Activated gamma-delta T cell (primary cell): ENCODE measurements around the gene GIT1.
"Not testable (repeated sequence)": the region's sequence is repeated elsewhere in the genome, so short reads cannot be mapped to it uniquely, and the experiment has no call there.

Source experiments
- DNase-seq: peaks from one replicate; lab custom pipeline; 2025; lab: John Stamatoyannopoulos, UW

The GIT1 gene

DNA sequence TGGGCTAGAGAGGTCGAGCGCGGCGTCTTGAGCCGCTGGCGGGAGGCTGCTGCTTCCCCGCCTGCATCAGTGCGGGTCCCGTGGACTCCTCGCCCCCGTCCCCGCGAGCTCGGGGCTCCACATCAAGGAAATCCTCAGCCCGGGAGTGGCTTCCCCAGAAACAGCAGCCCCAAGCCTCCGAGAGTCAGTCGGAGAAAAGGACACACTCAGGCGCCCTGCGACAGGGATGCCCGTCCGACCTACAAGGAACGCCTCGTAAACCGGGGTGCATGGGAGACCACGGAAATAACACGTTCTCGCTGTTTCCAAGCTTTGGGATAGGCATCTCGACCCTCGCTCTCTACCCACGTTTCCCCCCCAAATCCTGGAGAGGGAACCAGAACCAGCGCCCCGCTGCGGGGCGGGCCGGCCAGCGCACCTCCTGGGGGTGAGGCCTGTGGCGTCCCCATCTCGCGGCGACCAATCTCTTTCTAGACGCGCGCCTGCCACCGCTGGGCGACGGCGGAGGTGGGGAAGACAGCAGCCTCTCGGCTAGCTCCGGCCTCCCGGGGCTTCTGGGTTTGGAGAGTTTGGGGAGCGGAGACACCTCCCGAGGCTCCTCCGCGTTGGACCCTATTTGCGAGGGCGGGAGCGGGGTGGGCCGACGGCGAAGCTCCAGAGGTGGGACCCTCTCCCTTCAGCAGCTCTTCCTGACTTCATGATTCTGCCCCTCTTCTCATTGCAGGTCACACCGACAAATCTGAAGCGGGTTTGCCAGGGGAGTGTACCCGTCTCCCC is 21.7 kb downstream of the GIT1 start:
- peak; percentile 59 for DNase-seq

DNA sequence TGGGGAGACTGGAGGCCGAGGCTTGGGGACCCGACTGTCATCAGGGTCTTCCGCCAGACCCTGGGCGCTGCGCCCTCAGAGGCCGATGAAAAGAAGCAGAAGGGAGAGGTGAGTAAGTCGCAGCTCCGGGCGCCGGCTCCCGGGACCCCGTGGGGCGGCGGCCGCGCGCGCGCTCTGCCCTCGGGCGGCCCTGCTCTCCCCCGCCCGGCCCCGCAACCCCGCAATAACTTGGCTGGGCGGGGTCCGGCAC is 22.2 kb downstream of the GIT1 start:
- DNase-seq, result no peak

DNA sequence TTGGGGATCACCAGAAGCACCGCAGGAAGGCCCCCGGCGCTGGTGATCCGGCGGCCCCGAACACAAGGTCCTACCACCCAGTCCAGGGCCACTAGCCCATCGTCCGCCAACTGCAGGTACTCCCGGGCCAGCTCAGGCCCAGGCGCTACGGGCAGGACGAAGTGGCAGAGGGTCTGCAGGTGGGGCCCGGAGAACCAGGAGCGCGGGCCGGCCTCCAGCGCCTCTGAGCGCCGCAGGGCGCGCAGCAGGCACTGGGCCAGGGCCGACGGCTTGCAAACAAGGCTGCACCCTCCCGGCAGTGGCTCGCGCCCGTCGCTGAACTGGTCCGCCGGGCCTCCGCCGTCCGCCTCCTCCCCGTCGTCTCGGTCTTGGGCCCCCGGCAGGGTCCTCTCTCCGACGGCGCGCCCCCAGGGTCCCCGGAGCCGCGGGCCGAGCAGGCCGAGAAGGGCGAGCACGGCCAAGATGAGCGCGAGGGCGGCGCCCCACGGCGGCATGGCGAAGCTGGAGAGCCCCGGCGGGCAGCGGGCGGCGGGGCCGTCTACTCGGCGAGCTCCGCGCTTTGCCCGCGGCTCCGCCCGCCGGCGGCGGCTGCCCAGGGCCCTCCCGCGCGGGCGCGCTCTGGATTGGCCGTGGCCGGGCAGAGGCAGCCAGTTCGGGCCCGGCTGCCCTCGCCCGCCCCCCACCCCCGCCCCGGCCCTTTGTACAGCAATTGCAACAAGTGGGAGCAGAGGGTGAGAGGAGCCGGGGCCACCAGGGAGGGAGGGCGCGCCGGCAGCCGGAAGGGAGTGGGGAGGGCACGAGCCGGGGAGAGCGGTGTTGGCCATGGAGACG is 22.8 kb downstream of the GIT1 start, which contains the start of gene ABHD15:
Gene ABHD15 (minus strand): TSS at position 565 of the 831 bp plus-strand sequence. CDS start 71 bp downstream, at position 494.
- peak; percentile 54 for DNase-seq

DNA sequence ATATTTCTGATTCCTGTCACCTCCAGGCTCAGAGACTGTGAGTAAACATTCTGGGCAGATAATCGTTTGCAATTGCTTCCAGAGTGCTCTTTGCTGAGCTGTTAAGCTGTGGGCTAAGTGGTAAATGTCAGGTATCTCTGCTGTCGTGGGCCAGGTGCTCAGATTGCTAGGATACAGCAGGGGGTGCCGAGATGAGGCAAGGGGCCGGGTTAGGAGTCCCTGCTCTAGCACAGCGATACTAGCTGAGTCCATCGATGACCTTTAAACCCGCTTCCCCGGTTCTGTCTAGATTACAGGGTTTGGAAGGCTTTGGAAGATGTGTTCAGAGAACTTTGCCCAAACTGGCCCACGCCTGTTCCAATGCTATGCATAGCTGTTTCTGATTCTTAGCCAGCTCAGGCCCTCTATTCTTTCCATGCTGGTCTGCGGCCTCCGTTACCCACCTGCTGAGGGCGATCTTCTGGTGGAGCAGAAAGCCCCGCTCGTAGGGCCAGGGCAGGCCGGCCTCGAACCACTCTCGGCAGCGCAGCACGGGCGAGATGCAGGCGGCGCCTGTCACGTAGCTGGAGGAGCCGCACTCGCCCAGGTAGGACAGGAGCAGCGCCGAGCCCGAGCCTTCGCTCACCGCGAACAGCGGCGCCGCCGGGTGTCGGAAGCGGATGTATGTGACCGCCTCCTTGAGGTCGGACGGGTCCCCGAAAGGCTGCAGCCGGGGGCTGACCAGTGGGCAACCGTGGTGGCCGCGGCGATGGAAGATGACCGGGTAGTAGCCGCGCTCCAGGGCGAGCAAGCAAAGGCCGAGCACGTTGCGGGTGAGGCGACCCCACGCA is 23.6 kb downstream of the GIT1 start:
- DNase-seq, result peak; percentile 41

DNA sequence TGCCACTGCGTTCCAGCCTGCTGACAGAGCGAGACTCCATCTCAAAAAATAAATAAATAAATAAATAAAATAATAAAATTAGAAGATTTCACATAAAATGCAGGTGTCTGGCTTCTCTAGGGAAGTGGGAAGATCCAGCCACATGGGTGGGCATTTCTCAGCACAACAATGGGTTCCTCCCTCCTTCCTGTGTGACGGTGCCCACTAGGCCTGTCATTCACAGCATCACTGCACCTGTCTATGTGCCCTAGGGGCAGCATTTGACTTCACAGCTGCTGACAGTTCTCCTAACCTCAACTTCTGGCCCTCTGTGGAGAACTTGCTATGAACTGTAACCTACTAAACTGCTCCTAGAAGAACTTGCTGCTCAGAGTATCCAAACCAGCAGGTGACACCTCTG is 25.6 kb downstream of the GIT1 start:
- DNase-seq, result no peak

DNA sequence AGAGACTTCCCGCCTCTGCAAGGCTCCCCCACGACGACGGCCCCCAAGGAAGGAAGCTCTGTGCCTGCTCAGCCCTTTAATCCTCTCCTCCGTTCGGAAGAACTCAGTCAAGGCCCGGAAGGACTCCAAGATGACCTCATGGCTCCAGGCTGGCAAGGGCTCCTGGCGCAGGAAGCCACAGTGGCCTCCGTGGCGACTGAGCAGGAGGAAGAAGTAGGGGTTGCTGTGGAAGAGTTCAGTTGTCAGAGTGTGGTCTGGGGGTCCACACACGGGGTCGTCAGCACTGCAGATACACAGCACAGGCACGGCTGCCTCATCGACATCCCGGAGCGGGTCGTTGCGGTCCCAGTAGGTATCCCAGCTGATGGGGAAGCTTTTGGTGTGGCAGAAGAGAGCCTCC is 26.8 kb downstream of the GIT1 start:
- no peak for DNase-seq

DNA sequence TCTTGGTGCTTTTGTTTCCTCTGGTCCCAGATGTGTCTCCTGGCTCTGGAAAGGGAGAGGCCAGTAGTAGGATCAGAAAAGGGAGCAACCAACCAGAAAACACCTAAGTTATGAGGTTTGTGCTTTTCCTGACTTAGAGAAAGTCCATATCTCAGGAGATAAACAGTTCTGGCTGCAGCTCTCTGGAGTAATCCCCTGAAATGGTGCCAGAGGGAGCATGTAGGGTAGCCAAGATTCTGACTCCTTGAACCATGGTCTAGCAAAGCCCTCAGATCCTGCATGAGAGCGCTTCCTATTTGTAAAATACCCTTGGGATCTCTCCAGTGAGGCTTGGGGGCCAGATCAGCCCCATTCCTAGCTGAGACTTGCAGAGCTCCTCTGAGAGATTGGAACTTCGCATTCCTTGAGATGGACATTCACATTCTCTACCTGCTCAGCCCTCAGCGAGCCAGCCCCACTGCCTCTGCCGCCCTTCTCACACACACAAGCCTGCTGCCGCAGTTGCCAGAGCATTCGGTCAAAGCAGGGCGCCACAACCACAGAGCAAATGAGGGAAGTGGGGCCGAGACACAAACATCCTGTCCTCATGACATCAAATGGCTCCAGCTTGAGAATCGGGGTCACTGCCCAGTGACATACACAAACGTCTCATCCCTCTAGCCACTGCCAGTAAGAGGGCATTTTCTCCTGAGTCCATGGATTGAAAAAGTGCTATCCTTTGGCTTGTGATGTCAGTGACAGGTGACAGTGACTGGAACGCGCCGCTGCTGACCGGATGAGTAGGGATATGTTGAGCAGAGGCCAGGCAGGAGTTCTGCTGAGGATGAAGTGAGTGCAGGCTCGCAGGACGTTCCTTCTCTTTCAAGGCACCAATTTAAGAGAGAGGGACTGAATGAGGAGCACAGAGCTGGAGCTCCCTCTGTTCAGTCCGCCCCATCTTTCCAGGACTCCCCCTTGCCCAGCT is 27.6 kb downstream of the GIT1 start:
- DNase-seq, result no peak

DNA sequence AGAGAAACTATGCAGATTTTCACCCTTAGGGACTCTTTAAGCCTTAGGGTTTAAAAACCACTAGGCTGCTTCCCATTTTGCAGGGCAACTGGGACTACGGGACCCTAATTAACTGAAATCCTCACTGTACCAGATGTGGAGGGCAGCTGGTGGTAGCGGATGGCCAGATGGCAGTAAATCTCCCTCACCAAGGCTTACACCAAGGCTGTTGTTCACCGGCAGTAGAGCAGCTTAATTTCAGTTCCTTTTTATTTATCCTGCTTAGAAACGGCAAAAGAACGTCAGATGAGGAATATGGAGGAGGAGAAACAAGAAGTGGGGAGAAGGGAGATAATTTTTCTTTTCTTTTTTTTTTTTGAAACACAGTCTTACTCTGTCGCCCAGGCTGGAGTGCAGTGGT is 29.1 kb downstream of the GIT1 start:
- no peak for DNase-seq

DNA sequence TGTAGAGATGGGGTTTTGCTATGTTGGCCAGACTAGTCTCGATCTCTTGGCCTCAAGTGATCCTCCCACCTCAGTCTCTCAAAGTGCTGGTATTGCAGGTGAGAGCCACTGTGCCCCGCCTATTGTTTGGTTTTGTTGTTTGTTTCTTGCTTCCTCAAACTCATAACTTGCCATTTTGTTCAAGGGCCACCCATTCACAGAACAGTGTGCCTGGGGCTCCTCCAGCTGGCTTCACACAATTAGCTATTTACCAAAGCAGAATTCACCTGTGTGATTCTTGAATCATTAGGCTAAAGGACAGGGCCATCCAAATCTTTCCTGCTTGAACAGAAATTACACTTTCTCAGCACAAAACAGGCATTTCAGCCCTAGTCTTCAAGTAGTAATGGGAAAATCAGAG is 29.8 kb downstream of the GIT1 start:
- no peak for DNase-seq

DNA sequence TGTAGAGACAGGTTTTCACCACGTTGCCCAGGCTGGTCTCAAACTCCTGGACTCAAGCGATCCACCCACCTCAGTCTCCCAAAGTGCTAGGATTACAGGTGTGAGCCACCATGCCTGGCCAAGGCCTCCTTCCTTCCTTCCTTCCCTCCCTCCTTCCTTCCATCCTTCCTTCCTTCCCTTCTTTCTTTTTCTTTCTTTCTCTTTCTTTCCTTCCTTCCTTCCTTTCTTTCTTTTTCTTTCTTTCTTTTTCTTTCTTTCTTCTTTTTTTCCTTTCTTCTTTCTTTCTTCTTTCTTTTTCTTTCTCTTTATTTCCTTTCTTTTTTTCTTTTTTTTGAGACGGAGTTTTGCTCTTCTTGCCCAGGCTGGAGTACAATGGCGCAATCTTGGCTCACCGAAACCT is 31.3 kb downstream of the GIT1 start:
- DNase-seq, result not testable (repeated sequence)

DNA sequence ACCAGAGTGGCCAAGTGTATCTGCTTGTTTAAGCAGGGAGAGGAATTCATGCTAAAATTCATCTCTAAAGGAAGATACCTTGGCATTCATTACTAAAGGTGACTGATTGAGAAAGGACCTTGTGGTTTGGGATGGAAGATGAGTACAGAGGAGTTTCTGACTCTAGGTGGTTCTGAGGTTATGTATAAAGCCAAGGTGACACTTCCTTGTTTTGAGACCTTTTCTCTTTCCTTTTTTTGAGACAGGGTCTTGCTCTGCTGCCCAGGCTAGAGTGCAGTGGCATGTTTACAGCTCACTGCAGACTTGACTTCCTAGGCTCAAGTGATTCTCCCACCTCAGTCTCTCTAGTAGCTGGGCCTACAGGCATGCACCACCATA is 31.7 kb downstream of the GIT1 start:
- DNase-seq, result no peak

DNA sequence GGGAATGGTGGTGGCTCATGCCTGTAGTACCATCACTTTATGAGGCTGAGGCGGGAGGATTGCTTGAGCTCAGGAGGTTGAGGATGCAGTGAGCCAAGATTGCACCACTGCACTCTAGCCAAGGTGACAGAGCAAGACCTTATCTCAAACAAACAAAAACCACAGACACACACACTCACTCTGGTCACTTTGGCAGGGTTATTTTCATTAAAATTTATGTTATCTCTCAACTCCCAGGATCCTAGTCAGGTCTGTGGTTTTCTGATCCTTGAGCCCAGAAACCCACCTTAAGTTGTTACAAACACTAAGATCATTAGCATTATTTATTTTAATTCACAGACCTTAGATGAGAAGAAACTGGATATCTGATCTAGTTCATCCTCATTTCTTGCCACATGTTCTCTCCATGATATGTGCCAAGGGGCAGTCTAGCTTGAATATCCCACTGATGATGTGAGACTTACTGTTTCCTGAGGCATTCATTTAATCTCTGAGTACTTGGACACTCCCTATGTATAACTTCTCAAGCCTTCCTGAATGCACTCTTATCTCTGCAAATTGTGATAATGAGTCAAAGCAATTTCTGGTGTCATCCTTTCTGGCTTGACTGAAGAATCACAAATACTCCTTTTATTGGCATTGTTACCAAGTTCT is 32.2 kb downstream of the GIT1 start:
- DNase-seq, result no peak

DNA sequence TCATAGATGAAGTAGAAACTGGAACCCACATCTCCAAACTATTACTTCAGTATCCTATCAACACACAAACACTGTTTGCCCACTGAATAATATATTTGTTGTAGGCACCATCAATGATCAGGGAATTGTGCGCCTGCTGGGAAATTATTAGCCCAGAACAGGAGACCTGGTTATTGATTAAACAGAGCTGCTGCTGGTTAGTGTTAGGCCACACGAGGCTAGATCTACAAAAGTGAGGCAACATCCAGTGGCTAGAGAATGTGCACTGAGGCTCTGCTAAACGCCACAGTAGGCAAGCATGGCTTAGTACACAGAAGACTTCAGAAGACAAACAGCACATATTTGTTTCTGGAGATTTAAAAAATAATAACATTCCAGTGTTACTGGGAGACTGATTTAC is 33.6 kb downstream of the GIT1 start:
- DNase-seq, result no peak

DNA sequence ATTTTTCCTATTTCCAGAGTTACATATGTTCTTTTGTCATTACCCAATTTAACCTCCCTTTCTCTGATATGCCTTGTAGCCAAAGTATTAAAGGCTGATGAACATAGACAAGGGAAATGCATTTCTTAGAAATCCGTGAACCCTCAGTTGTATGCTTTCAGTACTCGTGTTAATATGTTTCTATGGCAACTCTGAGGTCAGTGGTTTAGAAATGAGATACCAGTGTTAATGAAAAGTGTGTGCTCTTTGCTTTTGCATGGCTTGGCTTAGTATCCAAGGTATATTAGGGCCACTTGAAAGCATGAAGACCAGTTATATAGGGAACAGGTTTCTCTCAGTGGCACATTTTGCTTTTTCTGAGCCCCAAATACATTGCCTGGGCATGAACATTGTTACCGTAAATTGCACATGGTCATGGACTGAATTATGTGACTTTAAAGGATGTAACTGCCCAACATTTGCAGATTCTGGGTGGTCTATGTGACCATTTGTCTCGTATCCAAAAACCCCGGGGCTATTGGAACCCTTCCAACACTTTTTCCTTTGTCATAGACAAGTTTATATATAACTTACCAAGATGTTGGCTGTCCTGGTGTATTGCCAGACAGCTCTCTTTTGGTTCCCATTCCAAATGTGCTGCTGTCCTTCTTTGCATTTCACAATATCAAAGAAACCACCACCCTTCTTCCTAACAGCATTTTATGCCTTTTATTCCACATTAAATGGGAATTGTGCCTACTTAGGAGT is 40.1 kb downstream of the GIT1 start:
- no peak for DNase-seq

DNA sequence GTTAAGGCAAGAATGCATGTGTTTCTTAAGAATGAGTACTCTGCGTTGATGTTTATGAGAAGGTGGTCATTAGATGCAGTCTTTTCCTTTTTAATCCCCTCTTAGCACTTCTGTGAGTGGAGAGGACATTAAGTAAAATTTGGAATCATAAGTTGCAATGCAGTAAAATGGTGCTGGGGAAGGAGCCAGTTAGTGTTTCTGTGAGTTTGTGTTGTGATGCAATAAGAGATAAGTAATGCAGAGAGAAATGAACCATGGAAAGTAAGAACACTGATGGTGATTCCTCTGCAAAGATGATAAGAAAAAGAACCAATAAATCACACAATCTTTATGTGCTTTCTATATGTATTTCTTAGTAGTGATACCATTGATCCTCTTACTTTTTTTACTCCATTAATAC is 42.6 kb downstream of the GIT1 start:
- DNase-seq, result no peak

DNA sequence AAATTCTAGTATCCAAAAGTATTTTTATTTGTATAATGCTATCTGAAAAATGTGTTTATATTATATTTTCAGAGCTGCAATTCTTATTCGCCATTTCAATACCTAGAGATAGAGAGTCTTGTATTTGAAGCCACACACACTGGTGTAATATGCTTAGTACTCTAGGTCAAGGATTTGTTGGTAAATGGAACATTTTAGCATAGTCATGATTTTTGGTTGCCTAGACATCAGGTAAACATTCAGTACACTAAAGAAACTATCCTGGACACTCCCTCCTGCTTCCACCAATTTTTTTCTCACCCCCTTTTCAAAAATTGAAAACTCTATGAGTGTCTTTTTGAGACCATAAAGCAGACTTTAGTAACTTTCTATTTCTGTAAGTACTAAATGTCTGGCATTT is 43.4 kb downstream of the GIT1 start:
- DNase-seq, result no peak

DNA sequence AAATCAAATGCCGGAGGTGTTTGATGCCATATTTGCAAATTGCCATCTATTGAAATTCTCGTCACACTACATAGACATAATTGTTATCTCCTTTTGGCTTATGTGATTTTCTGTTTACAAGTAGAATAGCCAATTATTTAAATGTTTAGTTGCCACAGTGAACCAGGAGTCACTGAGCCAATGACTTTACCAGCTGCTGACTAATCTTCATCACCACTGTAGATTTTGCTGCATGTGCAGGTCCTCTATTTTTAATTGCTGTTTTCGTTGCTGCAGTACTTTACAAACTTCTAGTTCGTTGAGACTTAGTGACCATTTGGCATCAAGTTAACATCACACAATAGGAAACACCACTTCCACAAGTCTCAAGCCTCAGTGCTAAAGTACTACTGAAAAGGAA is 45.4 kb downstream of the GIT1 start:
- no peak for DNase-seq

DNA sequence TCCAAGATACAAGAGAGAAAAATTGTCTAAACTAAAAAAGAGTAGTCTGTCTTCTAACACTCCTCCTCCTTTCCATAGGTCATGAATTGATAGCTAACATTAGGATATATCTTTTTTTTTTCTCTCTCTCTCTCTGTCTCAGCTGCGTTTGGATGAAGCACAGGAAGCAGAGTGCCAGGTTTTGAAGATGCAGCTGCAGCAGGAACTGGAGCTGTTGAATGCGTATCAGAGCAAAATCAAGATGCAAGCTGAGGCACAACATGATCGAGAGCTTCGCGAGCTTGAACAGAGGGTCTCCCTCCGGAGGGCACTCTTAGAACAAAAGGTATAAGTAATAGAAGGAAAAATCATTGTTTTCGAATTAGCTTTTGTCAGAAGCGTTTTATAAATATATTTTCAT is 55.5 kb downstream of the GIT1 start:
- no peak for DNase-seq

DNA sequence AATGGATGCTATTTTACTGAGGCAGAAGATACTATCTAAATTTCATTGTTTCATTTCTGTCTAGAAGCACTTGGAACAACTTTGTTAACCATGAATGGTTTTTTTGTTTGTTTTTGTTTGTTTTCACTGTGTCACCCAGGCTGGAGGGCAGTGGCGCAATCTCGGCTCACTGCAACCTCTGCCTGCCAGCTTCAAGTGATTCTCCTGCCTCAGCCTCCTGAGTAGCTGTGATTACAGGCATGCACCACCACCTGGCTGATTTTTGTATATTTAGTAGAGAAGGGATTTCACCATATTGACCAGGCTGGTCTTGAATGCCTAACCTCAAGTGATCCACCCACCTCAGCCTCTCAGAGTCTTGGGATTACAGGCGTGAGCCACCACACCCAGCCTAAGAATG is 63.1 kb downstream of the GIT1 start:
- DNase-seq, result no peak

DNA sequence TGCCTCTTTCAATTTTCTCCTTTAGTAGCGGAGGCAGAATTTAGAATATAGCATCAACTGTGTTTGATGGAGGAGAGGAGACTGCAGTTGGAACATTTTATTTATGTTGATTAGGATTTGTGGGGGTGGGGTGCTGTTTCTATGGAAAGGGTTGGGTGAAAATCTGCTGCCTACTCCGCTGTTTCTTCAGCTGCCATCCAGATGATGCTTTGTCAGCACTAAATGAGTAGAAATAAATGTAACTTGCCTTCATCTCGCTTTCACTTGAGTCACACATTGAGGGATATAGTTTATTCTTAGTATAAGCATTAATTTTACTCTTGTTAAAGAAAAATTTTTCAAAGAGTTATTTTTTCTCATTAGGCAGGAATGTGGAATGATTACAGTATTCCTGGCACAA is 64.8 kb downstream of the GIT1 start:
- DNase-seq, result no peak
